SK-N-SH (cell line): ENCODE data around the gene TRPM8. TPM values are rescaled to one million over a fixed set of nuclear protein-coding genes. Genes with fewer than 3 reads are reported as not detected.

Experiments used
- CTCF ChIA-PET: fragments of 300-600, 350-600 bp; formaldehyde crosslinking; extraction: SDS; loops from one replicate; lab custom pipeline; 2021; lab: Yijun Ruan, JAX
- POLR2A ChIA-PET: fragments of 350-600 bp; sonication (Branson Sonifier 250); formaldehyde crosslinking; extraction: SDS; loops from one replicate; lab custom pipeline; 2020; ENCODE audit warnings: antibody characterized with exemption, inconsistent platforms; lab: Yijun Ruan, JAX
- DNase-seq: peaks from one replicate; pipeline ENCODE4 v3.0.0; 2012
- H2AFZ ChIP-seq: fragments of 200-600 bp; sonication (generic); 2 replicates; pipeline ENCODE4 v1.8.1; 2016; ENCODE audit warnings: antibody characterized with exemption, mild to moderate bottlenecking, low read depth
- H3F3A ChIP-seq: fragments of 200-600 bp; sonication (generic); replicated peaks from 2 replicates; pipeline ENCODE3; 2016; ENCODE audit warnings: antibody characterized with exemption, mild to moderate bottlenecking; ENCODE audit not compliant: insufficient read depth
- H3K27ac ChIP-seq, 2 experiments: fragments of 200-500 bp in 1 of 2; fragments of 200-600 bp in 1 of 2; sonication (Bioruptor generic) in 1 of 2; sonication (generic), shearing (Covaris generic) in 1 of 2; 2 replicates each; pipeline versions ENCODE4 v1.5.1 to v1.6.1; 2014 to 2016; ENCODE audit warnings: low read depth in 2 of 2, inconsistent platforms in 1 of 2, low read length in 1 of 2, mild to moderate bottlenecking in 1 of 2, mixed read lengths in 1 of 2
- H3K27me3 ChIP-seq: fragments of 200-600 bp; sonication (generic), shearing (Covaris generic); 2 replicates; pipeline ENCODE4 v1.6.1; 2016; ENCODE audit warnings: mixed run types; ENCODE audit not compliant: insufficient read depth
- H3K36me3 ChIP-seq, 2 experiments: fragments of 200-500 bp in 1 of 2; fragments of 200-600 bp in 1 of 2; sonication (Bioruptor generic) in 1 of 2; sonication (generic) in 1 of 2; replicated peaks in 1 of 2; 2 replicates each; pipeline versions ENCODE3 to v1.5.1; 2014 to 2016; ENCODE audit warnings: low read length in 1 of 2, mild to moderate bottlenecking in 1 of 2; ENCODE audit not compliant: insufficient read depth in 2 of 2, control insufficient read depth in 1 of 2
- H3K4me1 ChIP-seq, 2 experiments: fragments of 200-500 bp in 1 of 2; fragments of 200-600 bp in 1 of 2; sonication (Bioruptor generic) in 1 of 2; sonication (generic), shearing (Covaris generic) in 1 of 2; 2 replicates each; pipeline versions ENCODE4 v1.5.1 to v1.6.1; 2014 to 2016; ENCODE audit warnings: low read depth in 1 of 2, low read length in 1 of 2, mixed run types in 1 of 2; ENCODE audit not compliant: insufficient read depth in 2 of 2, control insufficient read depth in 1 of 2
- H3K4me2 ChIP-seq: fragments of 200-600 bp; sonication (generic), shearing (Covaris generic); 2 replicates; pipeline ENCODE4 v1.6.1; 2017; ENCODE audit warnings: mixed run types
- H3K4me3 ChIP-seq, 2 experiments: fragments of 200-500 bp in 1 of 2; fragments of 200-600 bp in 1 of 2; sonication (Bioruptor generic) in 1 of 2; sonication (generic), shearing (Covaris generic) in 1 of 2; 2 replicates each; pipeline versions ENCODE4 v1.5.1 to v1.8.1; 2014 to 2016; ENCODE audit warnings: low read depth in 2 of 2, inconsistent platforms in 1 of 2, low read length in 1 of 2, mild to moderate bottlenecking in 1 of 2, mixed read lengths in 1 of 2, moderate library complexity in 1 of 2
- H3K79me2 ChIP-seq: fragments of 200-600 bp; sonication (generic); 2 replicates; pipeline ENCODE4 v1.8.1; 2017; ENCODE audit warnings: mild to moderate bottlenecking; ENCODE audit not compliant: insufficient read depth
- H3K9ac ChIP-seq: fragments of 200-600 bp; sonication (generic); 2 replicates; pipeline ENCODE4 v1.6.1; 2017; ENCODE audit warnings: mixed run types
- H3K9me2 ChIP-seq: fragments of 200-600 bp; sonication (generic); 2 replicates; pipeline ENCODE4 v1.6.1; 2017; ENCODE audit warnings: mixed run types
- H3K9me3 ChIP-seq: fragments of 200-600 bp; sonication (generic); 2 replicates; pipeline ENCODE4 v1.6.1; 2017; ENCODE audit warnings: mixed run types, mild to moderate bottlenecking, moderate library complexity
- H4K20me1 ChIP-seq: fragments of 200-600 bp; sonication (generic); 2 replicates; pipeline ENCODE4 v1.6.1; 2017; ENCODE audit warnings: mild to moderate bottlenecking, mixed run types; ENCODE audit not compliant: insufficient read depth
- CTCF ChIP-seq: fragments of 200-600 bp; sonication (generic); IDR thresholded peaks from 2 replicates; pipeline ENCODE4 v1.6.1; 2017; ENCODE audit warnings: antibody characterized with exemption, mild to moderate bottlenecking, moderate library complexity
- ELF1 ChIP-seq: IDR thresholded peaks from 2 replicates; pipeline ENCODE4 v1.4.0; 2012
- EZH2phosphoT487 ChIP-seq: fragments of 200-600 bp; sonication (generic); IDR thresholded peaks from 2 replicates; pipeline ENCODE4 v1.6.1; 2017; ENCODE audit warnings: low read depth, mixed run types, mild to moderate bottlenecking, antibody characterized with exemption, moderate library complexity, borderline replicate concordance
- FOXJ3 ChIP-seq: sonication (generic); formaldehyde crosslinking; IDR thresholded peaks from 2 replicates; pipeline ENCODE4 v1.5.1; 2020; ENCODE audit warnings: mild to moderate bottlenecking, missing genetic modification reagents
- FOXM1 ChIP-seq: IDR thresholded peaks from 2 replicates; pipeline ENCODE4 v1.4.0; 2012; ENCODE audit warnings: low read depth, mild to moderate bottlenecking
- GABPA ChIP-seq: IDR thresholded peaks from 2 replicates; pipeline ENCODE4 v1.4.0; 2012; ENCODE audit warnings: low read depth, mild to moderate bottlenecking
- GATA2 ChIP-seq: sonication (generic); formaldehyde crosslinking; IDR thresholded peaks from 2 replicates; pipeline ENCODE4 v1.5.0; 2020; ENCODE audit warnings: mild to moderate bottlenecking, missing genetic modification reagents
- IRF3 ChIP-seq: fragments of 150-350 bp; IDR thresholded peaks from 2 replicates; pipeline ENCODE4 v1.6.1; 2016; ENCODE audit warnings: mild to moderate bottlenecking, low read depth, low read length
- MEF2A ChIP-seq: IDR thresholded peaks from 2 replicates; pipeline ENCODE4 v1.4.0; 2012; ENCODE audit warnings: low read depth, borderline replicate concordance
- NFIC ChIP-seq: IDR thresholded peaks from 2 replicates; pipeline ENCODE4 v1.4.0; 2012; ENCODE audit warnings: borderline replicate concordance
- PBX3 ChIP-seq: IDR thresholded peaks from 2 replicates; pipeline ENCODE4; 2012
- RAD21 ChIP-seq: IDR thresholded peaks from 2 replicates; pipeline ENCODE4 v1.6.1; 2012; ENCODE audit warnings: mild to moderate bottlenecking, low read length
- SIN3A ChIP-seq: IDR thresholded peaks from 2 replicates; pipeline ENCODE4 v1.6.1; 2012; ENCODE audit warnings: low read depth, mild to moderate bottlenecking, low read length, moderate library complexity, borderline replicate concordance
- SMC3 ChIP-seq: IDR thresholded peaks from 2 replicates; pipeline ENCODE4 v1.6.1; 2012; ENCODE audit warnings: low read depth, low read length, improper control_type of control experiment
- TCF12 ChIP-seq: IDR thresholded peaks from 2 replicates; pipeline ENCODE4 v1.4.0; 2012
- TEAD4 ChIP-seq: IDR thresholded peaks from 2 replicates; pipeline ENCODE4 v1.4.0; 2012; ENCODE audit warnings: mild to moderate bottlenecking, borderline replicate concordance; ENCODE audit not compliant: insufficient read depth
- USF2 ChIP-seq: fragments of 150-350 bp; IDR thresholded peaks from 2 replicates; pipeline ENCODE4 v1.6.1; 2017; ENCODE audit warnings: antibody characterized with exemption, low read length, low read depth, borderline replicate concordance
- ZBTB33 ChIP-seq: IDR thresholded peaks from 2 replicates; pipeline ENCODE4 v1.4.0; 2012; ENCODE audit warnings: low read depth, borderline replicate concordance
- WGBS: methylation state at CpG from one replicate; pipeline ENCODE4 v1.1.6; 2017; ENCODE audit warnings: low lambda C conversion rate; 5-methylcytosine and 5-hydroxymethylcytosine counted together
- polyA plus RNA-seq, 3 experiments: library from polyadenylated mRNA; depleted of rRNA; stranded (reverse); fragments of >200 nt; gene quantifications; 2 replicates each; pipeline ENCODE4 v1.2.3, GENCODE V29; 2012

The TRPM8 gene
- polyA plus RNA-seq, 1 of the 3 experiments (the other 2 are of a cell fraction): 0.85 TPM

GRCh38 chr2:233922471-233922870 lies 5.3 kb downstream of the TRPM8 start:
- Histone ChIP-seq H3K9ac (no peak overlapping the region), H2AFZ (no peak overlapping the region), H3K9me2 (no peaks in the 10 kb centered on the region), H3K27ac (no peak overlapping the region), H4K20me1 (no peaks in the 10 kb centered on the region), H3K9me3 (no peaks in the 10 kb centered on the region), H3K36me3 (no peaks in the 10 kb centered on the region), H3K79me2 (no peaks in the 10 kb centered on the region), H3F3A (peaks cover 10% of the 10 kb centered on the region), H3K4me3 (no peak overlapping the region), H3K27me3 (0 out of 2 replicates have a peak, but pooled peaks cover 4% of the 10 kb centered on the region), H3K4me1 (peaks cover 0 to 3% of the 10 kb centered on the region in 2 experiments; a peak in 1 of 4 replicates), H3K4me2 (no peak overlapping the region)
- 33% methylated on average over 1 of the region's 1 CpG for WGBS
- DNase-seq: no peak
- ChIA-PET POLR2A (no interaction called here), CTCF (no interaction called here)
- TF ChIP-seq TEAD4: no peak
- no peak for TF ChIP-seq SIN3A
- TF ChIP-seq FOXJ3: no peak
- no peak for TF ChIP-seq IRF3
- no peak for TF ChIP-seq ZBTB33
- no peak for TF ChIP-seq TCF12
- no peak for TF ChIP-seq EZH2phosphoT487
- TF ChIP-seq GATA2: no peak
- no peak for TF ChIP-seq MEF2A
- no peak for TF ChIP-seq ELF1
- TF ChIP-seq SMC3: no peak
- TF ChIP-seq PBX3: no peak
- no peak for TF ChIP-seq RAD21
- TF ChIP-seq GABPA: no peak
- no peak for TF ChIP-seq USF2
- TF ChIP-seq FOXM1: no peak
- TF ChIP-seq CTCF: no peak
- TF ChIP-seq NFIC: no peak
